RWPE1 (cell line): ENCODE results near the gene PPP3R1.
A peak's percentile ranks its signal among the peaks of the same experiment; 100 is the strongest.

Source experiments
- CTCF ChIA-PET: fragments of 350-600 bp; sonication (Branson Sonifier 250); formaldehyde crosslinking; extraction: SDS; loops from one replicate; lab custom pipeline; 2021; lab: Yijun Ruan, JAX
- POLR2A ChIA-PET: fragments of 400-600 bp; formaldehyde crosslinking; extraction: SDS; loops from one replicate; lab custom pipeline; 2020; ENCODE audit warnings: antibody characterized with exemption; ENCODE audit not compliant: low non-redundant PET; lab: Yijun Ruan, JAX
- DNase-seq: peaks from one replicate; pipeline ENCODE4 v3.0.0; 2012; ENCODE audit warnings: low spot score
- H3K27ac ChIP-seq: fragments of 450-650 bp; 2 replicates; pipeline ENCODE4 v1.5.1; 2017
- TF ChIP-seq, protein P1 (sequence below): fragments of 450-650 bp; conservative IDR thresholded peaks from 2 replicates; pipeline ENCODE4 v1.5.1; 2017; ENCODE audit warnings: low read depth, mild to moderate bottlenecking

The PPP3R1 gene

DNA sequence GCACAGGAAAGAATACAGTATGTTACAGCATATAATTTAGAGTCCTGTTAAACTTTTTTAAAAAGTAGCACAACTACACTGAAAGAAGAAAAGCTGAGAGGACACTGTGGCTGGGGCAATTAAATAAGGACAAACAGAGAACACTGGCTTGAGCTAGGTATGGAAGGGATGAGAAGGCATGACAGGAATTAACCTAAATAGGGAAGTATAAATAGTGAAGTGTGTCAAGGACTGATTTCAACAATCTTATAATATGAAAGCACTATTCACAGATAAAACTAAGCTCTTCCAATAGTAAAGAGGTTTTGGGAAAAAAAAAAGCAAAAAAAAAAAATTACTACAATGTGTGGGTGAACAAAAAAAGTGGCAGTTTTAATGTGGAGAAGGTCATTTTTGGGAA lies 45.5 kb downstream of the PPP3R1 start:
- TF ChIP-seq, protein P1, sequence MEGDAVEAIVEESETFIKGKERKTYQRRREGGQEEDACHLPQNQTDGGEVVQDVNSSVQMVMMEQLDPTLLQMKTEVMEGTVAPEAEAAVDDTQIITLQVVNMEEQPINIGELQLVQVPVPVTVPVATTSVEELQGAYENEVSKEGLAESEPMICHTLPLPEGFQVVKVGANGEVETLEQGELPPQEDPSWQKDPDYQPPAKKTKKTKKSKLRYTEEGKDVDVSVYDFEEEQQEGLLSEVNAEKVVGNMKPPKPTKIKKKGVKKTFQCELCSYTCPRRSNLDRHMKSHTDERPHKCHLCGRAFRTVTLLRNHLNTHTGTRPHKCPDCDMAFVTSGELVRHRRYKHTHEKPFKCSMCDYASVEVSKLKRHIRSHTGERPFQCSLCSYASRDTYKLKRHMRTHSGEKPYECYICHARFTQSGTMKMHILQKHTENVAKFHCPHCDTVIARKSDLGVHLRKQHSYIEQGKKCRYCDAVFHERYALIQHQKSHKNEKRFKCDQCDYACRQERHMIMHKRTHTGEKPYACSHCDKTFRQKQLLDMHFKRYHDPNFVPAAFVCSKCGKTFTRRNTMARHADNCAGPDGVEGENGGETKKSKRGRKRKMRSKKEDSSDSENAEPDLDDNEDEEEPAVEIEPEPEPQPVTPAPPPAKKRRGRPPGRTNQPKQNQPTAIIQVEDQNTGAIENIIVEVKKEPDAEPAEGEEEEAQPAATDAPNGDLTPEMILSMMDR: no peak
- POLR2A ChIA-PET: no interaction called here
- CTCF ChIA-PET: interaction anchor here (0.9 to 1.5 kb wide), 2 partner anchors 9 to 11 kb away, joined by 3 to 6 read pairs; no protein-coding TSS in a partner anchor
- no peak for DNase-seq
- H3K27ac ChIP-seq: no peak overlapping the region

GRCh38 chr2:68203587-68203986 lies 48.7 kb downstream of the PPP3R1 start:
- H3K27ac ChIP-seq: no peak overlapping the region
- no peak for DNase-seq
- CTCF ChIA-PET: no interaction called here
- POLR2A ChIA-PET: no interaction called here
- TF ChIP-seq, protein P1: no peak

GRCh38 chr2:68200157-68200787 lies 52.1 kb downstream of the PPP3R1 start:
- TF ChIP-seq, protein P1: no peak
- ChIA-PET POLR2A (no interaction called here), CTCF (interaction anchor here (0.7 kb wide), 1 partner anchor 263 kb away, joined by 4 read pairs; no protein-coding TSS in a partner anchor)
- H3K27ac ChIP-seq: no peak overlapping the region
- DNase-seq: no peak

DNA sequence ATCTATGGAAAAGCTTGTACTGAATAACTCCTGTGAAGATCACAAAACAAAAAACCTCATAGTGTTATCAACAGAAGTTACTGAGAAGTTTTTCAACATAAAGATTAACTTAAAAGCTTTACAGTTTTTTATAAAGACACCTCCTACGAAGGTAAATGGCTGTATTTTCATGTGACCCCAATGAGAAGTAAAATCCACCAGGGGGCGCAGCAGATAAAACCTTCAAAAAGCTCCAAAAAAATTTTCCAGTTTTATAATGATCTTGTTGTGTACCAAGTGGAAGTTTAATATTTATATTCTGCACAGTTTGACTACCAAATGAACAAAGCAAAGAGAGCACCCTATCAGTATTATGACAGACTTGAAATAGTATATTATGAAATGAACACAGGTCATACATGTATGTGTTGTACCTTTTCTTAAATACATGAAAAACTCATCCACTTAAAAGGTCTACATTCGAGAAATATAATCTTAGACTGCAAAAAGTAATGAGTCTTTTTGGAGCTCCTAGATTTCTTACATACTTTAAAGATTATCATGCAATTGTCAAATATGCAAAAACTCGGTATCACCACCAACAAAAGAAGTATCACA lies 56.1 kb downstream of the PPP3R1 start:
- POLR2A ChIA-PET: no interaction called here
- H3K27ac ChIP-seq: no peak overlapping the region
- no peak for DNase-seq
- TF ChIP-seq, protein P1: peak; percentile 34; the same call in 1 of the 2 replicates
- CTCF ChIA-PET: interaction anchor here (0.5 to 1.6 kb wide), 10 partner anchors 10 to 137 kb away, joined by 3 to 7 read pairs (median 3); no protein-coding TSS in a partner anchor

- DNase-seq: no peak
- ChIA-PET POLR2A (no interaction called here), CTCF (interaction anchor here (0.7 to 1.6 kb wide), 2 partner anchors 23 to 39 kb away, joined by 4 to 5 read pairs; no protein-coding TSS in a partner anchor)
- TF ChIP-seq, protein P1: no peak
- H3K27ac ChIP-seq: no peak overlapping the region
These were observed 57.2 kb downstream of the PPP3R1 start for GRCh38 chr2:68195096-68195495.

GRCh38 chr2:68193787-68194372 lies 58.5 kb downstream of the PPP3R1 start:
- H3K27ac ChIP-seq: no peak overlapping the region
- ChIA-PET POLR2A (no interaction called here), CTCF (no interaction called here)
- peak; percentile 59 for DNase-seq
- TF ChIP-seq, protein P1: no peak
